ENCODE results near the gene DPP4. TPM values are rescaled to one million over a fixed set of nuclear protein-coding genes. Genes with fewer than 3 reads are reported as not detected.

The DPP4 gene
- polyA plus RNA-seq, 1 donor (not counting 4 experiments of a cell fraction or from before 2014, with no cell fraction given), result 1.1 TPM

- FAIRE-seq, result no peak
- dilution Hi-C loops (cut with MboI; ENCODE audit: extremely low pct_ligation_motif_present, low sequenced_read_pairs), result no loop called here
- Histone ChIP-seq H3K36me3 (ENCODE audit: control insufficient read depth in 2 of 2, extremely low read depth in 1 of 2, insufficient read depth in 2 of 2, low read length in 2 of 2) (no peaks in the 10 kb centered on the region), H4K20me1 (ENCODE audit: control insufficient read depth, extremely low read depth, insufficient read depth, low read length) (no peaks in the 10 kb centered on the region), H3K9me1 (ENCODE audit: control insufficient read depth, extremely low read depth, insufficient read depth, low read length) (no peaks in the 10 kb centered on the region), H3K4me3 (ENCODE audit: control insufficient read depth in 2 of 3, extremely low read depth in 1 of 3, insufficient read depth in 2 of 3, low read depth in 1 of 3, low read length in 3 of 3) (no peak overlapping the region), H2AFZ (ENCODE audit: control insufficient read depth, low read length) (no peak overlapping the region), H3K27me3 (ENCODE audit: control insufficient read depth, extremely low read depth, insufficient read depth, low read length) (no peaks in the 10 kb centered on the region), H3K9me3 (ENCODE audit: control insufficient read depth, low read depth, low read length) (no peaks in the 10 kb centered on the region), H3K9ac (ENCODE audit: control insufficient read depth, extremely low read depth, insufficient read depth, low read length) (no peak overlapping the region), H3K27ac (ENCODE audit: control insufficient read depth, insufficient read depth, low read length) (no peak overlapping the region), H3K4me1 (ENCODE audit: control insufficient read depth, extremely low read depth, insufficient read depth, low read length) (no peaks in the 10 kb centered on the region), H3K79me2 (ENCODE audit: control insufficient read depth, insufficient read depth, low read length) (no peaks in the 10 kb centered on the region), H3K4me2 (ENCODE audit: control insufficient read depth, extremely low read depth, insufficient read depth, low read depth, low read length) (no peak overlapping the region)
- no peak for DNase-seq (ENCODE audit: low read depth, low spot score)
- TF ChIP-seq CTCF (optimal IDR thresholded peaks at IDR 0.05 in 1 of 3, IDR thresholded peaks at IDR 0.05 in 1 of 3, conservative IDR thresholded peaks at IDR 0.05 in 1 of 3; ENCODE audit: extremely low read depth in 1 of 3, insufficient read depth in 2 of 3, low read length in 3 of 3) (no peak), EZH2 (IDR thresholded peaks at IDR 0.05; ENCODE audit: low read length) (no peak)
Observed at GRCh38 chr2:161971551-161971950, 102.5 kb downstream of the DPP4 start.

GRCh38 chr2:161969159-161969558 is 104.9 kb downstream of the DPP4 start:
- Histone ChIP-seq H3K9ac (ENCODE audit: control insufficient read depth, extremely low read depth, insufficient read depth, low read length) (no peak overlapping the region), H3K36me3 (ENCODE audit: control insufficient read depth in 2 of 2, extremely low read depth in 1 of 2, insufficient read depth in 2 of 2, low read length in 2 of 2) (no peaks in the 10 kb centered on the region), H3K79me2 (ENCODE audit: control insufficient read depth, insufficient read depth, low read length) (no peaks in the 10 kb centered on the region), H3K4me3 (ENCODE audit: control insufficient read depth in 2 of 3, extremely low read depth in 1 of 3, insufficient read depth in 2 of 3, low read depth in 1 of 3, low read length in 3 of 3) (no peak overlapping the region), H3K9me3 (ENCODE audit: control insufficient read depth, low read depth, low read length) (no peaks in the 10 kb centered on the region), H3K27me3 (ENCODE audit: control insufficient read depth, extremely low read depth, insufficient read depth, low read length) (no peaks in the 10 kb centered on the region), H4K20me1 (ENCODE audit: control insufficient read depth, extremely low read depth, insufficient read depth, low read length) (no peaks in the 10 kb centered on the region), H2AFZ (ENCODE audit: control insufficient read depth, low read length) (no peak overlapping the region), H3K27ac (ENCODE audit: control insufficient read depth, insufficient read depth, low read length) (no peak overlapping the region), H3K9me1 (ENCODE audit: control insufficient read depth, extremely low read depth, insufficient read depth, low read length) (no peaks in the 10 kb centered on the region), H3K4me2 (ENCODE audit: control insufficient read depth, extremely low read depth, insufficient read depth, low read depth, low read length) (no peak overlapping the region), H3K4me1 (ENCODE audit: control insufficient read depth, extremely low read depth, insufficient read depth, low read length) (no peaks in the 10 kb centered on the region)
- dilution Hi-C loops (cut with MboI; ENCODE audit: extremely low pct_ligation_motif_present, low sequenced_read_pairs), result no loop called here
- no peak for DNase-seq (ENCODE audit: low read depth, low spot score)
- TF ChIP-seq EZH2 (IDR thresholded peaks at IDR 0.05; ENCODE audit: low read length), result no peak
- TF ChIP-seq CTCF (optimal IDR thresholded peaks at IDR 0.05 in 1 of 3, IDR thresholded peaks at IDR 0.05 in 1 of 3, conservative IDR thresholded peaks at IDR 0.05 in 1 of 3; ENCODE audit: extremely low read depth in 1 of 3, insufficient read depth in 2 of 3, low read length in 3 of 3), result no peak
- FAIRE-seq, result no peak

Data from keratinocyte (primary cell).